AG10803 (cell line): Measurements from ENCODE around the gene RCSD1.

ENCODE experiments used
- DNase-seq: peaks from one replicate; pipeline ENCODE4 v3.0.0; 2010; ENCODE audit warnings: low read depth
- H3K4me3 ChIP-seq: 2 replicates; pipeline ENCODE4 v1.5.1; 2011; ENCODE audit warnings: mild to moderate bottlenecking, low read length, control low read depth
- CTCF ChIP-seq: conservative IDR thresholded peaks from 2 replicates; pipeline ENCODE4 v1.5.1; 2011; ENCODE audit warnings: mild to moderate bottlenecking, low read length, control low read depth, inconsistent platforms

RCSD1 gene

GRCh38 chr1:167681024-167681423 lies 51.0 kb downstream of the RCSD1 start:
- TF ChIP-seq CTCF = no peak
- no peak for DNase-seq
- H3K4me3 ChIP-seq = no peak overlapping the region

- TF ChIP-seq CTCF = no peak
- no peak overlapping the region for H3K4me3 ChIP-seq
- no peak for DNase-seq
Observed at GRCh38 chr1:167681451-167682098, 51.5 kb downstream of the RCSD1 start.

DNA sequence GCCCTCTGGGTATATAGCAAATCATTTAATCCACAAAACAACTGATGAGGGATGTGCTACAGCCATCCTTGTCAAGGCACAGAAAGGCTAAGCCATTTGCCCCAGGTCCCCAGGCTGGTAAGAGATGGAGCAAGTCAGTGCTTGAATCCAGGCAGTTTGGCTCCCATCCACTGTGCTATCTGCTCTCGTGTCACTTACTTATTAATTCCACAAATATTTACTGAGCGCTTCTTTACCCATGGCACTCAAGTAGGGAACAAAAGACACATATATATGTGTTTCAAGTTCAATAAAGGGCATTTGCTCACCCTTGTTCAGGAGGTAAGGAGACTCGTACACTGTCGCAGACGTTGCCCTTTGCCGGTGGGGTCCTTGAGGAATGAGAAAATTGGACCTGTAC lies 53.2 kb downstream of the RCSD1 start:
- H3K4me3 ChIP-seq = no peak overlapping the region
- no peak for DNase-seq
- TF ChIP-seq CTCF = no peak

- no peak overlapping the region for H3K4me3 ChIP-seq
- DNase-seq = peak; percentile 41
- no peak for TF ChIP-seq CTCF
Observed at GRCh38 chr1:167683641-167684502, 53.8 kb downstream of the RCSD1 start.

GRCh38 chr1:167685844-167686243 lies 55.8 kb downstream of the RCSD1 start:
- H3K4me3 ChIP-seq = no peak overlapping the region
- no peak for TF ChIP-seq CTCF
- DNase-seq = no peak

- H3K4me3 ChIP-seq = no peak overlapping the region
- DNase-seq = peak; percentile 76
- TF ChIP-seq CTCF = peak; percentile 96
Observed at GRCh38 chr1:167687919-167688519, 58.0 kb downstream of the RCSD1 start.
